Measurements from ENCODE around the gene SIRT4. TPM values are rescaled to one million over a fixed set of nuclear protein-coding genes. Genes with fewer than 3 reads are reported as not detected.
A peak's percentile ranks its signal among the peaks of the same experiment; 100 is the strongest.
"Not testable (repeated sequence)": the region's sequence is repeated elsewhere in the genome, so short reads cannot be mapped to it uniquely, and the experiment has no call there.

SIRT4 gene, protein sequence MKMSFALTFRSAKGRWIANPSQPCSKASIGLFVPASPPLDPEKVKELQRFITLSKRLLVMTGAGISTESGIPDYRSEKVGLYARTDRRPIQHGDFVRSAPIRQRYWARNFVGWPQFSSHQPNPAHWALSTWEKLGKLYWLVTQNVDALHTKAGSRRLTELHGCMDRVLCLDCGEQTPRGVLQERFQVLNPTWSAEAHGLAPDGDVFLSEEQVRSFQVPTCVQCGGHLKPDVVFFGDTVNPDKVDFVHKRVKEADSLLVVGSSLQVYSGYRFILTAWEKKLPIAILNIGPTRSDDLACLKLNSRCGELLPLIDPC
- polyA plus RNA-seq (2013, experiment 1 of 2; ENCODE audit: insufficient read length), result 1.1 TPM
- 1.1 TPM for polyA plus RNA-seq (2013, experiment 2 of 2; ENCODE audit: insufficient read length)

DNA sequence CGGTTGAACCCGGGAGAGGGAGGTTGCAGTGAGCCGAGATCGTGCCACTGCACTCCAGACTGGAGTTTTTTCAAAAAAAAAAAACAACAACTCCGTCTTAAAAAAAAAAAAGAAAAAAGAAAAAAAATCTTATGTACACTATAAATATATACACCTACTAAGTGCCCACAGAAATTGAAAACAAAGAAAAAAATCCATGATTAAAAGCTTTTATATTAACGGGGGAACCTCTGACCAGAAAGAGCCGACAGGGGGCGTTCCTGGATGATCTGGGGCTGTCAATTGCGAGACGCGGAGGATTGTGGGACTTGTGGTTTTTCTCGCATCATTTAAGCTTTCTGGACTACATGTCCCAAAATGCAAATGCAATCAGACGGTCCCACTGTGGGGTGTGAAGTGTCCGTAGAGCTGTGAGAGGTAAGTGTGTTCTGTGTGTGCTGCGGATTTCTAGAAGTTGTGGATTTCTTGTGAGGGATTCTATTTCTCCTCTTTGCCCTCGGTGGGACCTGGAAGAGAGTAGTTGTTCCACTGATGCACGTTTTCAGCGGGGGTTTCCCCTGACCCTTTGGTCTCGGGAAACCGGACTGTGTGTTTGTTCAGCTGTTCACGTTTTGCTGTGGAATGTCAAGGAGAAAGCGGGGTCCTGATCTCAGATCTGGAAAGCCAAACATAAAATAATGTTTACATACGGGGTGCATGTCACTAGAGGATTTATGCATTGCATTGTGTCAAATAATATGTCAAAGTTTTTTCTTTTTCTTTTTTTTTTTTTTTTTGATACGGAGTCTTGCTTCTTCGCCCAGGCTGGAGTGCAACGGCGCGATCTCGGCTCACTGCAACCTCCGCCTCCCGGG, at the start of gene SIRT4:
Gene SIRT4 (plus strand): TSS at position 360 of the 854 bp plus-strand sequence. CDS start 1,241 bp downstream, outside the sequence.
- DNase-seq, result peak; percentile 95

DNA sequence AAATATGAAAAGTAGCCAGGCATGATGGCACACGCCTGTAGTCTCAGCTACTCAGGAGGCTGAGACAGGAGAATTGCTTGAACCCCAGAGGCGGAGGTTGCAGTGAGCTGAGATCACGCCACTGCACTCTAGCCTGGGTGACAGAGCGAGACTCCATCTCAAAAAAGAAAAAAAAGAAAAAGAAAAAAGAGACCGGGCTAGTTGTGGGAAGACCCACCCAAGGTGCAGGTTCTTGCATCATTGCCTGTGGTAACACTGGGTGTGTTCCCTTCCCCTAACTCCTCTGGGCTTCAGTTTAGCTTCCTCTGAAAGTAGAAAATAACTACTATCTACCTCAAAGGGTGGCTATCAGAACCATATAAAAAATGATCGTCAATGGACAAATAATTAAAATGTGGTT, 48.8 kb upstream of the SIRT4 start:
- DNase-seq, result not testable (repeated sequence)

- no peak for DNase-seq
Observed at GRCh38 chr12:120254809-120255208, 47.3 kb upstream of the SIRT4 start.

GRCh38 chr12:120257041-120257821, 44.9 kb upstream of the SIRT4 start:
- DNase-seq, result peak; percentile 97

DNA sequence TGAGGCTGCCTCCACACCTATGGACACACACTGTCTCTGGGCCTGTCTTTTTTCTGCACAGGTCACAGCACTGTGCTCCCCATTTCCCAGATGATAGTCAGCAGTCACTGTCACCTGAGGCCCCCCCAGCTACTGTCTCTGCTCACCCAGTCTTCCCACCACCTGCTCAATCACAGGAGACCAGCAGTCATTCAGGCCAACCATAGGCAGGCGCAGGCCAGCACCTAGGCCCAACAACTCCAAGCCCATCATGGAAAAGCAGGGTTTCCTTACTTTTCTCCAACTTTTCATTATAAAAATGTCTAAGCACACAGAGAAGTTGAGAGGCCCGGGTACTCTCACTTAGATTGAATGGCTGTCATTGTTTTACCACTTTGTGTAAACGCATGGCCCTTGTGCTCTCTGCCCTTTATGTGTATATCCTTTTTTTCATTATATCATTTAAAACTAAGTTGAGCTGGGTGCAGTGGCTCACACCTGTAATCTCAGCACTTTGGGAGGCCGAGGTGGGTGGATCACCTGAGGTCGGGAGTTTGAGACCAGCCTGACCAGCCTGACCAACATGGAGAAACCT, 43.7 kb upstream of the SIRT4 start:
- no peak for DNase-seq

GRCh38 chr12:120259418-120260202, 42.5 kb upstream of the SIRT4 start:
- peak; percentile 56 for DNase-seq

- no peak for DNase-seq
Observed at GRCh38 chr12:120260607-120261006, 41.5 kb upstream of the SIRT4 start.

DNA sequence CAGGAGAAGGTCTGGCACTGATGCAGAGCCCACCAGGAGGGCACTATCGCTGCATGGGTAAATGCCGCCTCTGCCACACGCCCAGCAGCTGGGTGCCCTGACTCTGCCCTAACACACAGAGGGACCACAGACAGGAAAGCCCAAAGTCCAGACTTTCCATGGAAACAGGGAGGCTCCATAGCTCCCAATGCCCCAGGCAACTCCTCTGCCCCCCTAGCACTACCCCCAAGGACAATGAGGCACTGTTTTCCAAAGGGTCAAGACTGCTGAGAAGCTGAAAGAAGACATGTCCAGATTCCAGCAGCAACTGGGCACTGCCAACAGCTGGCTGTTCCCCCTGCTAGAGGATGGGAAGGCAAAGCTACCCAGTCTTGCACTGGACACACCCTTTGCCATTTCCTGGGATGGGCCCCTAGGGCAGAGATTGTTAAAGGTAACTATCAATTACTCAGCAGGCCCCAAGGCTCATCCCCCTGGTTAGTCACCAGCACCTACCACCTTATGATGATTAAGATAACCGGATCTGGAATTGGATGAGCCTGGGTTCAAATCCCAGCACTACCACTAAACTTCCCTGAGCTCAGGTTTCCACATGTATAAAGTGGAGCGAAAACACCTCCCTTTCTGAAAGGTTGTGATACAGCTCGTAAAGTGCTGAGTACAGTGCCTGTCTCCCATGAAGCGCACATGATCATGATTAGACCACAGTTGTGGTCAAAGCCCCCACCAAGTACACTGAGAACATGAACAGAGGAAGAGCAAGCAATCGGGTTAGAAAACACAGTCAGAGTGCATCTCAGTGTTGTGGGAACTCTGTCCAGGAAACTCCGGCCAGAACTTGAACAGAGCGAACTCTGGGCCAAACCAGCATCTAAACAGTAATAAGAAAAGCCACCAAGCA, 39.9 kb upstream of the SIRT4 start:
- DNase-seq, result no peak

DNA sequence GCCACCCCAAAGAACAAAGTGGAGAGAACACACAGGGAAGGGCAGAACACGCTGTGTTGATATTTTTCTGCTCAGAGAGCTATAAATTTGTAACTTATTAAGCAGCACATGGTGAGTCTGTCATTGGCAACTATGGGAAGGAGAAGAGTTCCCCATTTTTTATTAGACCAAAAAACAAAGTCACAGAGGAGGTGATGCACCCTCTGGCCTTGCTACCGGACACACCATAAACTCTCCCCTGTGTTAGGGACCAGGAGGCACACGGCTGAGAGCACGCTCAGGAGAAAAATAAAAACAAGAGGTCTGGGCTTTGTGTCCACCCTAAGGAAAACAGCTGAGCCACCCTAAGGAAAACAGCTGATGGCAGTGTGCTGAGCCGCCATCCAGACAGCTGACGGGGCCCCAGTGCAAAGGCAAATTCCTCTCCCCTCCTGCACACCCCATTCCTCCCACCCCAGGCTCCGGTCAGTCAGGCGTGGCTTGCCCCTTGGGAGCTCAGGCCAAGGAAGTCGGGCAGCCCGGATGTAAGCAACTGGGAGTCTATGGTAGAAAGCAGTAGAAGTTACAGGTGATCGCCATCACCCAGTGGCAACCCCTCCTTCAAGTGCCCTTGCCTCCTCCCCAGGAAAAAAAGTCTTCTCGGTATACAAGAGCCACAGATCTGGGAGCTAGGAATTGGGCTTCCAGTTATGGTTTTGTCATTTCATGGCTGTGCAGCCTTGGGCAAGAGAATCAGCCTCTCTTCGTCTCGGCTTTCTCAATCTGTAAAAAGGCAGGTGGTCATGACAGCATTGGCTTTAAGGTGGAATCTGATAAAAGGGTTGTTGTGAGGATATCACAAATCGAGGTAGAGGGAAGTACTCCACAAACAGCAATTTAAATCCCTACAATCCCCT, 39.0 kb upstream of the SIRT4 start:
- DNase-seq, result peak; percentile 38

DNA sequence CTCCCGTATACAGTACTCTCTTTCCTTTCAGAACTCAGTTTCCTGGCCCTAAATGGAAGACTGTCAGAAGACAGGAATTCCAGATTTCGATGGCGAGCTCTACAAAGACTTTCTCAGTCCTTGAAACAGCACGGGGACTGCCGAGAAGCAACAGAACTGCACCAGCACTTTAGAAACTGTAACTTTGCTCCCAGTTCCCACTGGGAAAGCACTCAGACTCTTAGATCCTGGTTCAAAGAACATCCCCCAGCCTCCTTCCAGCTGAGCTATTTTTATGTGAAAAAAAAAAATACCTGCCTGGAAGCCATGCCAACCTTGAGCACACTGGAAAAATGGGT, 38.4 kb upstream of the SIRT4 start:
- DNase-seq, result peak; percentile 19

GRCh38 chr12:120264086-120264903, 37.8 kb upstream of the SIRT4 start:
- no peak for DNase-seq

- no peak for DNase-seq
Observed at GRCh38 chr12:120264904-120265472, 37.1 kb upstream of the SIRT4 start.

- DNase-seq, result peak; percentile 85
Observed at GRCh38 chr12:120265473-120266179, 36.5 kb upstream of the SIRT4 start, which contains the start of gene PXN. Gene PXN (minus strand): TSS chr12:120265730. CDS start chr12:120265629, 101 bp downstream.

GRCh38 chr12:120266180-120266870, 35.8 kb upstream of the SIRT4 start:
- no peak for DNase-seq

DNA sequence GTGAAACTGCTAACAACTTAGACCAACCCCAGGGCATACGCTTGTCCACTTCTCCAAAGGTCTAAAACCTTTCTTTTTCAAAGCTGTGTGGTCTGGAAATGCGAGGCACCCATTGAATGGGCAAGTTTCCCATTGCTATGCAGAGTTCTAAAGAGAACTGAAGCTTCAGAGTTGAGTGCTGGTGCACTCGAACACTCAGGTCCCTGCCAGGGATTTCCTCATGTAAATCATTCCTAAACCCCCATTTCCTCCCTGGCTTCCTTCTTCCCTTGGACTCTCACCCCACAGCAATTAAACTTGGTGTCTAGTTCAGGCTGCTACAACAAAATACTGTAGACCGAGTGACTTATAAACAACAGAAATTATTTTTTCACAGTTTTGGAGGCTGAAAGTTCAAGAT, 34.4 kb upstream of the SIRT4 start:
- no peak for DNase-seq

- peak; percentile 53 for DNase-seq
Observed at GRCh38 chr12:120276734-120277133, 25.4 kb upstream of the SIRT4 start.
